OCI-M2 (cell line): ENCODE measurements around the gene WDR64.
"Not testable (repeated sequence)": the region's sequence is repeated elsewhere in the genome, so short reads cannot be mapped to it uniquely, and the experiment has no call there.

Experiments
- DNase-seq: peaks from one replicate; lab custom pipeline; 2025; ENCODE audit not compliant: unreplicated experiment; lab: John Stamatoyannopoulos, UW

Gene WDR64

DNA sequence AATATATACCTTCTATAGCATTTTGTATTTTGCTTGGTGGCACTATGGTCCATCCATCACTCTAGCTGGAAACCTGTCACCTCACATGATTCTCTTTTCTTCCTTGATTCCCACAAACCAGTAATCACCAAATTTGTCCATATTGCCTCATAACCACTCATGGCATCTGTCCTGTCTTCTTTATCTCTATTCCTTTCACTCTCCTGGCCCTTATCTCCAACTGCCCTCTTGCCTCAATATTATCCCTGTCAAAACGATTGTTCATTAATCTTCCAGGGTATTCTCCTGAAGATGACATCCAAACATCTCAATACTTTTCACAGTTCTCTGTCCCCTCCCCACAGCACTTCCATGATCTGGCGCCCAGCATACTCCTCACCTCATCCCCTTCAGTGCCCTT is 46.1 kb downstream of the WDR64 start:
- DNase-seq, result no peak

DNA sequence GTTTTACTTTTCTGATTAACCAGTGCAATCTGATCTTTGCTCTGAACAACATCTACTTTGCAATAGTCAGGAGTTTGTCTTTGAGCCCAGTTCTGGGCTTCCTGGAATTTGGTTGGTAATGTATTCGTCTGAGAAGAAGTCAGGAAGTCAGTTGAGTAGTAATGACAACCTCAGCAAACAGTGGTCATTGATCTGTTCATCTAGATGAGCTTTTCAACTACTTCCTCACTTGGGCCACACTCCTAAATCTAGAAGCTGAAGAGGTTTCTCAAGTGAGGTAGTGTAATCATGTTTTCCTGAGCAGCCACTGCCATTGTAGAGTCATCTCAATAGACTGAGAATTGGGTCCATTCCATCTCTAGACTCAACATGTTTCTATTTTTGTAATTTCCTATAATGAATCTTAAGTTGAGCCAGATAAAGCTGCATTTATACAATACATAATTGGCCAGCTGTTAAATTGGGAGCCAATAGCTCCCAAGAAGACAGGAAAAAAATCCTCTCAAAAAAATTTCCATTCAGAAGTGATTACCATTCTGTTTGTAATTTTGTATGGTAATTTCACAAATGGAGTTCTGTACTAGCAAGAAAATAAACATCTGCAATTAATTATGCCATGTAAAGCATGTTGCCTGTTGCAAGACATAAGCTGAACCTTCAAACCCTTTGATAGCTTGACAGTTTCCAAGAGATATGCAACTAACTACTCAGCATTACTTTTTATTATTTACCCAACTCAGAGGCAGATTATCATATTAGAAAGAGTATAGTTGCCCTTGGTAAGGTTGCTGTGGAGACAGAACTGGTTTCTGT is 49.6 kb downstream of the WDR64 start:
- no peak for DNase-seq

DNA sequence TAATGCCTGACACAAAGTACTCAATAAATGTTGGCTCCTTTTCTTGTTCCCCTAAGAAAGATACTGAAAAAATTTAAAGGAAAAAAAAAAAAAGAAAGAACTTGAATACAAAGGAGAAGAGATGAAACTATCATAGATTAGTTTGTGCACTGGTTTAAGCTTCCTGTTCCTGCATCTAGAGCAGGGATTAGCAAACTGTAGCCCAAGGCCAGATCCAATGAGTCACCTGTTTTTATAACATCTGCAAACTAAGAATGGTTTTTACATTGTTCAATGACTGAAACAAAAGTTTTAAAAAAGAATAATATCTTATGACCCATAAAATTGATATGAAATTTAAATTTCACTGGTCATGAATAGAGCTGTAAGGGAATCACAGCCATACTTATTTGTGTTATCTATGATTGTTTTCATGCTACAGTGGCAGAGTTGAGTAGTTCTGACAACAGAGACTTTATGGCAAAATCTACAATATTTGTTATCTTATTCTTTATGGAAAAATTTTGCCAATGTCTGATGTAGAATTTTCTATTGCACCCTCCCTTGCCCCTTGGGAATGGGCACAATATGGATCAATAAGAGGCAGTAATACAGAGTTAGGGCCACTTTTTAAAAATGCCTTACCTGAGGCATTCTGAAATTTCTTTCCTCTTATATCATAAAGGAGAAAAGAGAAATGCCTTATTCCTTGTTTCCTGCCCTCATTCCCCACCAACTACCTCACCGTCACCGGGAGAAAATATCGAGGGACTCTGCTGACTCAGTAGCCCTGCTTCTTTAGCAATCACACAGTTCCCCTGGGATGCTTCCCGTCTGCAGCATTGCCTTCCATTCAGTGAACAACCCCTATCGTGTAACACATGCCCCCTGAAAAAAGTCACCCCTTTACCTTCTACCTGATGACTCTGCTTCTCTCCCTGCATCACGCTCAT is 50.6 kb downstream of the WDR64 start:
- no peak for DNase-seq

DNA sequence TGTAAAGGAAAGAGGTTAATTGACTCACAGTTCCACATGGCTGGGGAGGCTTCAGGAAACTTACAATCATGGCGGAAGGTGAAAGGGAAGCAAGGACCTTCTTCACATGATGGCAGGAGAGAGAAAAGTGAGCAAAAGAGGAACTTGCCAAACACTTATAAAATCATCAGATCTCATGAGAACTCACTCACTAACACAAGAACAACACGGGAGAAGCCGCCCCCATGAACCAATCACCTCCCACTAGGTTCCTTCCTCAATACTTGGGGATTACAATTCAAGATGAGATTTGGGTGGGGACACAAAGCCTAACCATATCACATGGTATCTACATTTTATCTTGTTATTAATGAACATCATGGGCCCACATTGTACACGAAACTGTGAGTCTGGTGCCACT is 51.7 kb downstream of the WDR64 start:
- not testable (repeated sequence) for DNase-seq

DNA sequence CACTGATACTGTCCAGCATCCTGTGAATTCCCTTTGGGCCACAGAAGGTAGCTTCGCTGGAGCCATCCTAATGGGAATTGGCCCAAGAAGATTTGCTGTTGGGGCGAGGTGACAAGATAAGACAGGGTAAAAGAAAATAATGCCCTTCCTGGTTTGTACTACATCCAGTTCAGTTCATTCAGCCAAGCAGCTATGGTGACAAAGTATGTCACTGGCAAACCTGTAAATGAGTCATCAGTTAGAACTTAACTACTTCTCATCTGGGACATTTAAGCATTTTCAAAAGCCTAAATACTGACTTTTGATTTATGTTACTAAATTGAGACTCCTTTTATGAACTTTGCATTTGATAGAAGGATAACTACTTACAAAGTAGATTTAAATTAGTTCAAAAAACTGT is 54.2 kb downstream of the WDR64 start:
- no peak for DNase-seq

DNA sequence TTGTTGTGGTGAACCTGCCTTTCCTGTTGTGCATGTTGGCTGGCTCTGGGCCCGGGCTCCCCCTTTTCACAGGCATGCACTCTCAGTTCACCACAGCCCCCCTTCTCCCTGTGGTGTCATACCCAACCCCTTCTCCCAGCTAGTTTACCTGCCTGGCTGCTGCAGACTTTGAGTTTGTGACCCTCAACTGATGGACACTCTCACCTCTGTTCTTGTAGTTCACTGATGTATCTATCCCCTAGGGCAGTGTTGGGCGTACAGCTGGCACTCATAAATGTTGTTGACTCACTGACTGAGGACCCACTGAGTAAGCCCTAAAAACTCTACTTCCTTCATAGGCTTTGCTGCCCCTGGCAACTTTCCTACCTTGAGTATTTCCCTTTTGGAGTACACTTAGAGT is 54.9 kb downstream of the WDR64 start:
- no peak for DNase-seq

DNA sequence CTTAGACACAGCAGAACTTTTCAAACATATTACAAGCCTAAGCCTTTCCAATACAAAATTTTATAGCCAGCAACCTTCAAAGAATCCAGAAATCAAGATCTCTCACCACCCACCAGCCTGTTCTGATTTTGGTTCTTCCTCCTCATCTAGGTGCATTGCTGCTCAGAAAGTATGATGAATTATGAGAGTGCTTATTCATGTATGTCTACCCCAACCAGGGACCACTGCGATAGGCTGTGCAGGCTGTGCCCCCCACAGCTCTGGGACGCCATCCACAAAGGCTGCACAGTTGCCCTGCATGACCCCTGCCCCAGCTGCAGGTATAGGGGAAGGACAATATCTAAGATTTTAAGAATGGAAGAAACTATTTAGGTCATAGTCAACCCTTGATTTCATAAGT is 55.4 kb downstream of the WDR64 start:
- DNase-seq, result no peak

DNA sequence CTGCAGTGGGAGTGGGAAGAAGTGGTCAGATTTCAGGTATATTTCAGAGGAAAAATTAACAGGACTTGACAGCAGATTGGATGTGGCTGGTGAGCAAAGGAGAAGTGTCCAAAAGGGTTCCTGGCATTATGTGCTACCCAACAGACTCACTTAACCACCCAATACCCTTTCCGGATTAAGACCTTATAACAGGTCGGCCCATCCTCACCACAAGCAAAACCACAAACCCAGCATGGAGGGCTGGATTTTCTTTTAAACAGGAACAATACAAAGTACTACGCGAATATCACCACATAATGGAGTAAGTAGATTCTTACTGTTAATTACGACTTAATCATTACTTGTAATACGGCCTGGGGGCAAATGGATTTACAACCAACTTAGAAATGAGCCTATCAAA is 59.2 kb downstream of the WDR64 start:
- no peak for DNase-seq

DNA sequence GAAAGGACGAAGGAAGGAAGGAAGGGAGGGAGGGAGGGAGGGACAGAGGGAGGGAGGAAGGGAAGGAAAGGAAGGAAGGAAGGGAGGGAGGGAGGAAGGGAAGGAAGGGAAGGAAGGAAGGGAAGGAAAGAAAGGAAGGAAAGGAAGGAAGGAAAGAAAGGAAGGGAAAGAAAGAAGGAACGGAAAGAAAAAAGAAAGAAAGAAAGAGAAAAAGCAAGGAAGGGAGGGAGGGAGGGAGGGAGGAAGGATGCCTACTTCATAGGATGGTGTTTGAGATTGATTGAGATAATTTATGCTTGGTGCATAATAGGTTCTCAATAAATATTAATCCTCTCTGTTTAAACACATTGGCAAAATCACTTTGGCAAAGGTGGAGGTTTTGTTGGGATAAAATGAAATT is 61.2 kb downstream of the WDR64 start:
- DNase-seq, result no peak

DNA sequence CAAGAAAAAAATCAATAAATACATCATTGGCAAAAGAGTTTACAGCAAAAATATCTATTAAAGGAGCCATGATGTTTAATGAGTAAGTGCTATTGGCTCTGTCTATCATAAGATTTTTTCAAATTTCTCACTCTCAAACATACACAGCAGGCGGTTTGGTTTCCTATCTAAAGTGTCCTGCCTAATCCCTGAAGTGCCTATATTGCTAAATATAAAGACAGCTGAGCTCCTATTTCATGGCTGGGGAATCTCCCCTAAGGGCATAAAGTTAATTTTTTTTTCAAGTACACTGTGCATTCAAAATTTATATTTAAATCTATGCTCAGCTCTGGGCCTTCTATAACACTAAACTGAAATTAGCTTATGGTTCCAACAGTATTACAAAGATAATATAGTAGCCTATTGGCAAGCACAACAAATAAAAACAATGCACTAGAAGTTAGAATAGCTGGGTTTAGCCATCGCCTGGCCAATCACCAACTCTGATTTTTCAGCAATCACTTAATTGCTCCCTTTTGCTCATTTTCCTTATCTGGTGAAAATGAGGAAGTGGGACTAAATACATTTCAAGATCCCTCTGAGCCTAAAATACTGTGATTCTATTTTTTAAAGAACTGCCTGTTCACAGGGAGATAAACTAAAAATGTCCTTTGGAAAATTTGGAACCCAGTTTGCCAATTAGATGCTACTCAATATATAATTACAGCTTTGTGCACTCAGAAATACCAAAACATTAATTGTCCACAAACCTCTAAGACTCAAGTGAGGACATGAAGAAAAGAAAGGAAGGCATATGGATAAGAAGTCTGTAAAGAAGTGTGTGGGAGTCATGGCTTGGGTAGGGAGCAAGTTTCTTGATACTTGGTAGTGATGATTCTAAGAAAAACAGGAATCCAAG is 62.5 kb downstream of the WDR64 start:
- no peak for DNase-seq

DNA sequence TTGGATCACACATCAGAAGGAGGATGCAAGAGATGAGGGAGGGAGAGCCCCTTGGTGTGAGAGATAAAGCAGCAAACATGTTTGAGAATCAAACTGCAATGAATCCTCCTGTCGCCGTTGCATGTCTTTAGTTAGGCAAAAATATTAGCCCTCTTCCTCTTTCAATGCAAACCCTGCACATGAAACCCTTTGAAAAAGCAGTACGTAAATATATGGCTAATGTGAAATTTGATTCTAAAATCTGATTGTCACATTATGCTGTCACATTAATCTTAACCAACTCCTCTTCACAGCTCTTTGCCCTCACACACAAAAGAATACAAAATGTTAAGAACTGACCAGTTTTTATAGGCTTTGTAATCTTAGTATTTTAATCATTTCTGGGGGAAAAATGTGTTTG is 63.4 kb downstream of the WDR64 start:
- no peak for DNase-seq

DNA sequence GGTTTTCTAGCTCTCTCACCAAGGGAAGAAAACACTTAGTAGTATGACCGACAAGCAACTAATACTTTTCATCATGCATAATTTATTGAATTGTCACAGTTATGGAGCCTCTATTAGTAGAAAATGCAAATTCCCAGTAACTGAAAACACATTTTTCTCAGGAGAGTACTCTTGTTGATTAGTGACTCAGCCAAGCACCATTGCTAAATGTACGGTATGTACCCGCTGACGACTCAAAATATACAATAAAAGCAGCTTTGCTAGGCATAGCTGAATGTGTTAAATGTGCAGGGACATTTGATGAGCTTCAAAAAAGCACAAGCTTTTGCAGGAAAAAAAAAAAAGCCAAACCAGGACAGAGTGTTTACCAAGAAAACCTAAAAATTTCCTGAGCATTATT is 63.9 kb downstream of the WDR64 start:
- DNase-seq, result no peak

DNA sequence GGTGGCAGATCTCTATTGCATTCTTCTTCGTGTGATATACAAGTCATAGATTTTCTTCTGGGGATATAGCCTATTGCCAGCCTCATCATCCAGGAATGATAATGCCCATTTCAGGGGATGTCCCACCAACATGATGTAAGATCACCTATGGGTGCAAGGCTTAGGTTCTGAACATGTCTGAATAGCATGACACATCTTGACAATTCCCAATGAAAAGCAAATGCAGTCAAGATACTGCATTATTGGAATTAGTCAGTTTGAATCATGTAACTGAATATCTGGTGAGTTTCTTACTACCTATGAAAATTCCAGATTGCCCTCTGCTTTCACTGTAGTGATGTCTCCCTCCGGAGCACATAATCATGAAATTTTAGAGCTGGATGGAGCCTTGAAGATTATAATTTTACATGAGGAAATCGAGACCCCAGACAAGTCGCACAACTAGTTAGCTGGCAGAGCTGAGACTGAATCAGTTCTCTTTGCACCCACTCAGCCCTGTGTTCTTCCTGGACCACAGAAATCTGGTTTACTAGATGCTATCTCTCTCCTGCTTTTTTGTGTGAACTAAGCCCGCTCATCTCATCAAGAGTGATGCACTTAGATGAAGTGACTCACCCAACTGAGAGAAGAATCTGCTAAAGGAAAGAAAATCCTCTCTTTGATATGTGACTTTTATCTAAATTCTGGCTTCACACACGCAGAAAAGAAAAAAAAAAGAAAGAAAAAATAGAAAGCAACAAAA is 65.0 kb downstream of the WDR64 start:
- DNase-seq, result no peak

DNA sequence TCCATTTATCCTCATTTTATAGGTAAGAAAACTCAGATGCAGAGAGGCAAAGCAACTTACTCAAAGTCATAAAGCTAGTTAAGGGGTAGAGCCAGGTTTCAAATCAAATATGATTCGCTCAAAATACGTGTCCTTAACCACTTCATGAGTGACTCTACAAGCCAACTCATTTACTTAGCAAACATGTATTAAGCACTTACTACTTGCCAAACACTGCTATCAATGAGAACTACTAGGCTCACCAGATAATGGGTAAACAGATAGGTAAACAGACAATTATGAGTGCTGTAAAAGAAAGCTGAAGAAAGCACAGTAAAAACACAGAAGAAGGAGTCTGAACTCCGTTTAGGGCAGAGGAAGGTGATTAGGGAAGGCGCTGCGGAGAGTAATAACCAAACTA is 65.9 kb downstream of the WDR64 start:
- DNase-seq, result no peak

DNA sequence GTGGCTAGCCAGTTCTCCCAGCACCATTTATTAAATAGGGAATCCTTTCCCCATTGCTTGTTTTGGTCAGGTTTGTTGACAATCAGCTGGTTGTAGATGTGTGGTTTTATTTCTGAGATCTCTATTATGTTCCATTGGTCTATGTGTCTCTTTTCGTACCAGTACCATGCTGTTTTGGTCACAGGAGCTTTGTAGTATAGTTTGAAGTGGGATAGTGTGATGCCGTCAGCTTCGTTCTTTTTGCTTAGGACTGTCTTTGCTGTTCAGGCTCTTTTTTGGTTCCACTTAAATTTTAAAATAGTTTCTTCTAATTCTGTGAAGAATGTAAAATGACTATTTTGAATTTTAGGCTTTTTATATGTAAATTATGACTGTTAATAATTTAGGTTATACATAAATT is 68.9 kb downstream of the WDR64 start:
- no peak for DNase-seq

DNA sequence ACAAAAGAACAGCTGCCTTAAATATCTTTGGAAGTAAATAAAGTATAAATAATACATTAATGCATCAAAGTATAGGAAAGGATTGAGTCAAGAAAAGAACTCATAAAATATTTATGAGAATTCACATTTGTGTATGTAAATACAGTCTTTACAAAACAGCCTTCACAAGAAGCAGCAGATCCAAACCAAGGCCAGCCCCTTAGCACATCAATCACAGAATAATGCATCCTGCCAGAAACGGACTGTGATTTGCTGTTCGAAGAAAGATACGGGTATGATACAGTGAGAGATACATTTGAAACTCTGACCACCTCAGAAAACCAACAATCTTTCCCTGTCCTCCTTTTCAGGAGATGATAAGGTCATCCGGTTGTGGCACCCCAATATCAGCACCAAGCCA is 70.9 kb downstream of the WDR64 start:
- DNase-seq, result no peak

DNA sequence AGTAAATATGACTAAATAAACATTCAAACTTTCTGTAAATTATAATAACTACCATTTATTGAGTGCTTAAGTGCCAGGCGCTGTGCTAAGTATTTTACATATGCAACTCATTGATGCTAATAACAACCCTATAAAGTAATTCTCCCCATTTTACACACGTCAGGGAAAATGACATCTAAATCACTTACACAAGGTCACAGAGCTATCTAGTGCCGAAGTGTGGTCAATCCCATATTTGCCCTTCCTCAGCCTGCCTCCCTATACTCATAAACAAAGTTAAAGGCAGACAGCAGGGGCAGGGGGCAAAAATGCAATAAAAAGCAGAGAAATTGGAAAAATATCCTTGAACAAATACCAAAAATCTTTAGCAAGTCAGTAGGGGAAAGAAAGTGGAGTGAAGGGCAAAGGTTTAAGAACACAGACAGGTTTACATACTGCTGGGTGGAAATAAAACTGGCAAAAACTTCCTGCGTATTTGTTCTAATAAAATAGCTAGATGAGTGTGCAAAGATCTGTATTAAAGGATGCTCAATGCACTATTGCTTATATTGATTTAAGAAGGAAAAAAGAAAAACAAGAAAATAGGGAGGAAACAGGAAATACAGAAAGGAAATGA is 72.8 kb downstream of the WDR64 start:
- no peak for DNase-seq

DNA sequence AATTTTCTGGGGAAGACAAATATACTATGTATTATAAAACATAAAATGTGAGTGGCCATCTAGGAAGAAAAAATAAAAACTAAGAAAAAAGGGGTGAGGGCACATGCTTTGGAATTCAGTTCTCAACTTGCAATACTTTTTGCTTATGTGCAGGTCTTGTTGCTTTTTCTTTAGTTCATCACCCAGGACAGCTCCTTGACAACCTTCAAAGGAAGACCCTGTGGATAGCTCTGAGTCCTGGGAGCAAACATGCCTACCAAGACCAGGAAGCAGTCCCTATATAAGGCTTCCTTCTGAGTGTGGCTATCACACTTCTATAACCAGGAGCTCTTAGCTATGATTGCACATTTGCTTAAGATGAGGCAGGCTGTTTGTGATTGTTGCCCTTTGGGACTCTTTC is 78.0 kb downstream of the WDR64 start:
- DNase-seq, result no peak

DNA sequence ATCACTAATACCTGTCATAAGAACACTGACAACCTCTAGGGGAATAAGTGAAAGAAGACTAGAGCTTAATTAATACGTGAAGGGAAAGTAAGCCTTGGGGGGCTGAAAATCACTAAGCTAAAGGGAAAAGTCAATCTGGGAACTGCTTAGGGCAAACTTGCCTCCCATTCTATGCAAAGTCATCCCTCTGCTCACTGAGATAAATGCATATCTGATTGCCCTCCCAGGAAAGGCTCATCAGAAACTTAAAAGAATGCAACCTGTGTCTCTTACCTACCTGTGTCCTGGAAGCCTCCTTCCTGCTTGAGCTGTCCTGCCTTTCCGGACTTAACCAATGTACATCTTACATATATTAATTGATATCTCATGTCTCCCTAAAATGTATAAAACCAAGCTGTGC is 81.8 kb downstream of the WDR64 start:
- DNase-seq, result no peak

DNA sequence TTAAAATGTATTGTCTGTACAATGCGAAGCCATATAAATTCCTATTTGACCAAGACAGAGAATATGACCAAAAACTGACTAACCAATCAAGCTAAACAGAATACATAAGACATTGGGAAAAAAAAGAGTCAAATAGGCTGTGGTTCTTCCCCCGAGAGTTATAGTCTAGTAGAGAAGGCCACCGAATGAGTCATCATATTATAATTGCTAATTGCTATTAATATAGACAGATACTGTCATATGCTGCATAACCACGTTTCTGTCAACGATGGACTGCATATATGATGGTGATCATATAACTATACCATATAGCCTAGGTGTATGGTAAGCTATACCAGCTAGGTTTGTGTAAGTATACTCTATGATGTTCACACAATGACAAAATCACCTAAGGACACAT is 82.5 kb downstream of the WDR64 start:
- no peak for DNase-seq
